ENCODE data around the gene AHDC1.
"Not testable (repeated sequence)": the region's sequence is repeated elsewhere in the genome, so short reads cannot be mapped to it uniquely, and the experiment has no call there.

AHDC1 gene, protein sequence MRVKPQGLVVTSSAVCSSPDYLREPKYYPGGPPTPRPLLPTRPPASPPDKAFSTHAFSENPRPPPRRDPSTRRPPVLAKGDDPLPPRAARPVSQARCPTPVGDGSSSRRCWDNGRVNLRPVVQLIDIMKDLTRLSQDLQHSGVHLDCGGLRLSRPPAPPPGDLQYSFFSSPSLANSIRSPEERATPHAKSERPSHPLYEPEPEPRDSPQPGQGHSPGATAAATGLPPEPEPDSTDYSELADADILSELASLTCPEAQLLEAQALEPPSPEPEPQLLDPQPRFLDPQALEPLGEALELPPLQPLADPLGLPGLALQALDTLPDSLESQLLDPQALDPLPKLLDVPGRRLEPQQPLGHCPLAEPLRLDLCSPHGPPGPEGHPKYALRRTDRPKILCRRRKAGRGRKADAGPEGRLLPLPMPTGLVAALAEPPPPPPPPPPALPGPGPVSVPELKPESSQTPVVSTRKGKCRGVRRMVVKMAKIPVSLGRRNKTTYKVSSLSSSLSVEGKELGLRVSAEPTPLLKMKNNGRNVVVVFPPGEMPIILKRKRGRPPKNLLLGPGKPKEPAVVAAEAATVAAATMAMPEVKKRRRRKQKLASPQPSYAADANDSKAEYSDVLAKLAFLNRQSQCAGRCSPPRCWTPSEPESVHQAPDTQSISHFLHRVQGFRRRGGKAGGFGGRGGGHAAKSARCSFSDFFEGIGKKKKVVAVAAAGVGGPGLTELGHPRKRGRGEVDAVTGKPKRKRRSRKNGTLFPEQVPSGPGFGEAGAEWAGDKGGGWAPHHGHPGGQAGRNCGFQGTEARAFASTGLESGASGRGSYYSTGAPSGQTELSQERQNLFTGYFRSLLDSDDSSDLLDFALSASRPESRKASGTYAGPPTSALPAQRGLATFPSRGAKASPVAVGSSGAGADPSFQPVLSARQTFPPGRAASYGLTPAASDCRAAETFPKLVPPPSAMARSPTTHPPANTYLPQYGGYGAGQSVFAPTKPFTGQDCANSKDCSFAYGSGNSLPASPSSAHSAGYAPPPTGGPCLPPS (N-terminal part only)

DNA sequence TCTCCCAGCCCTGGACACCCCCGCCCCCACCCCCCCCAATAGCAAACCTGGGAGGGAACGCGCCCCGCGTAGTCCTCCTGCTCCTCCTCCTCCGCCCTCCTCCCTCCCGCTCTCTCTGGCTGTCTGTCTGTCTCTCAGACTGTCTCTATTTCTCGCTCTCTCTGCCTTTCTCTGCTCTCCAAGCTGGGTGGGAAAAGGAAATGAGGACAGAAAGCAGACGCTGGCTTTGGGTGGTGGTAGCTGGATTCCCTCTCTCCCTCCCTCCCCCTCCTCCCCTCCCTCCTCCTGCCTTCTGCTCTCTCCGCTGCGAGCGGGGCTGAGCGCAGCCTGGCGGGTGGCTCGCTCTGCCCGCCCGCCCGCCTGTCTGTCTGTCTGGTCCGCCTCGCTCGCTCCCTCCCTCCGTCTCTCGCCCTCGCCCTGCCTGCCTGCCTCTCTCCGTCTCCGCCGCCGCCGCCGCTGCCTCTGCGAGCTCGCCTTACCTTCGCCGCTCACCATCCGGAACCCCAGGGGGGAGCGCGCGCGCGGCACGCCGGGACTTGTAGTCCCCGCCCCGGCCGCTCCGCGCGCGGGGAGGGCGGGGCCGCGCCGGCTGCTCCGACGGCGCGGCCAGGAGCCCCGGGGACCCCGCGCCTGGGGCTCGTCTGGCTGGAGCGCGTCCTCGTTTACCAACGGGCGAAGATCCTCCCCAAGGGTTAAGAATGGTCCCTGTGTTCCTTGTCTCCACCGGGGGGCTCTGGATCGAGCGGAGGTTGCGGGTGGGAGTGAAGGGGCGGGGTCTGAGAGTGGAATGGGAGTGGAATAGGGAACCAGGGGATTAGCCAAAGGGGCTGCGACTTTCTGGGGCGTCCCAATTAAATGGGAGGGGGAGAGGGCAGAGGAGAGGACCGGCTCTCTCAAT lies at the start of gene AHDC1:
TSS of gene AHDC1 (minus strand) at position 464 of the 898 bp plus-strand sequence. CDS start 52,029 bp downstream, outside the sequence.
- peak; percentile 71 for DNase-seq (ENCODE audit: low read depth)

DNA sequence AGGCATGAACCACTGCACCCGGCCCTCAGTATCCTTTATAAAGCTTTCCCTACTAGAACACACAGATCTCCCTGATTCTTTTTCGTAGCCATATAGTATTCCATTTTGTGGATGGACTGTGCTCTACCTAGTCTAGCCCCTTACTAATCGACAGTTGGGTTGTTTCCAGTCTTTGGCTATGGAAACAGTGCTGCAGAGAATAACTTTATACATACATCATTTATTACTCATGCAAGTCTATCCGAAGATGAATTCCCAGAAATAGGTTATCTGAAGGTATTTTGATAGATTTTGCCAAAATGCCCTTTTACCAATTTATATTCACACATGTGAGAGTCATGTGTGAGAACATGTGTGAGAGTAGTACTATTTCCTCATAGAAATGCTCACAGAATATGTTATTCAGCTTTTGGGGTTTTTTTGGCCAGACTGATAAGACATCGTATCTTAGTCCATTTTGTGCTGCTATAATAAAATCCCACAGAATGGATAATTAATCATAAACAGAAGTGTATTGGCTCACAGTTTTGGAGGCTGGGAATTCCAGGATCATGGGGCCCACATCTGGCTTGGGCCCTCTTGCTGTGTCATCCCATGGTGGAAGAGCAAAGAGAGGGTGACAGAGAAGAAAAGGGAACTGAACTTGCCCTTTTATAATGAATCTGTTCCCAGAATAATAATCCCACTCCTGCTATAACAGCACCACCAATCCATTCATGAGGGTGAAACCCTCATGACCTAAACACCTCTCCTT lies 48.3 kb upstream of the AHDC1 start:
- DNase-seq (ENCODE audit: low read depth) = no peak

DNA sequence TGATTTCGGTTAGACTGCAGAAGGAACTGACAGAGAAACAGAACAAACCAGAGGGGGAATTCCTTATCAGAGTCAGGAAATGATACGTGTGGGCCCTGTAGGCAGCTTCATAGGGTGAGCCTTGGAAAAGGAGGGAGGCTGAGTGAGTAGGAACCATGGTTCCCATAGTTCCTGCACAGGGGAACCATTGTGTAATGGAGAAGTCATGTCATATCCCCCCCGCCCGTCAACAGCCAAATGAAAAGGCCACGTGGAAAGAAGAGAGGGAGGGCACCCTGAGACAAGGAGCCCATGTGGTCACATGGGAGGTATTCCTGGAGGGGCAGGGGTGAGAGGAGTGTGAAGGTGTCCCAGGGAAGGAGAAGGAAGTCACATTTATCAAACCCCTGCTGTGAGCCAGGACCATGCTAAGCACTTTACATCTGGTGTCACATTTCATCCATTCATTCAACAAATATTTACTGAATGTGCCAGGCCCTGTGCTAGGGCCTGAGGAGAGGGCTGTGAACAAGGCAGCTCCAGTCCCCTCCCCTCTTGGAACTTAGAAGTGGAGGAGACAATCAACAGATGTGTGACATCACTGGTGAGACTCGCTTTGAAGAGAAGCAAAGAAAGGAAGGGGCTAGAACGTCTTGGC lies 46.7 kb upstream of the AHDC1 start:
- no peak for DNase-seq (ENCODE audit: low read depth)

DNA sequence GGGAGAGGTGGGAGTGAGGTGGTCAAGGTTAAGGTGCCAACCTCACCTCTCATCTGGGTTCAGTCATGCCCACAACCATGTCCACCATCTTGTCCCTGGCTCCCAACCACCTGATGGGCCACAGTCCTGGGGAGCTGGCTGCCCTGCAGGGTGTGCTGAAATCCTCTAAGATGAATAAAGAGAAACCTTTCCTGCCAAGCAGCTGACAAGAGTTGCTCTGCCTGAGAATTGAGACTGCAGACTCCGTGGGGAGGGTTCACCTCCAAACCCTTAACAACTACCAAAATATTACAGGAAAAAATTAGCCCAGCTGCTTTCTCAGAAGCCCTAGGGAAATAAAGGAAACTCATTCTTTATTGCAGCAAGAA lies 46.2 kb upstream of the AHDC1 start:
- DNase-seq (ENCODE audit: low read depth) = no peak

DNA sequence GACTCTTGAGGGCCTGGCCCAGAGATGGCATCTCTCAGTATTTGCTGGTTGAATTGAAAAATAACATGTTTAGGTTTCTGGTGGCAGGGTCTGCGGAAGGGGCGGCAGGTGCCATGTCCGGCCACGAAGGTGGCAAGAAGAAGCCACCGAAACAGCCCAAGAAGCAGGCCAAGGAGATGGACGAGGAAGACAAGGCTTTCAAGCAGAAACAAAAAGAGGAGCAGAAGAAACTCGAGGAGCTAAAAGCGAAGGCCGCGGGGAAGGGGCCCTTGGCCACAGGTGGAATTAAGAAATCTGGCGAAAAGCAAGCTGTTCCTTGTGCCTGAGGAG lies 45.3 kb upstream of the AHDC1 start:
- no peak for DNase-seq (ENCODE audit: low read depth)

DNA sequence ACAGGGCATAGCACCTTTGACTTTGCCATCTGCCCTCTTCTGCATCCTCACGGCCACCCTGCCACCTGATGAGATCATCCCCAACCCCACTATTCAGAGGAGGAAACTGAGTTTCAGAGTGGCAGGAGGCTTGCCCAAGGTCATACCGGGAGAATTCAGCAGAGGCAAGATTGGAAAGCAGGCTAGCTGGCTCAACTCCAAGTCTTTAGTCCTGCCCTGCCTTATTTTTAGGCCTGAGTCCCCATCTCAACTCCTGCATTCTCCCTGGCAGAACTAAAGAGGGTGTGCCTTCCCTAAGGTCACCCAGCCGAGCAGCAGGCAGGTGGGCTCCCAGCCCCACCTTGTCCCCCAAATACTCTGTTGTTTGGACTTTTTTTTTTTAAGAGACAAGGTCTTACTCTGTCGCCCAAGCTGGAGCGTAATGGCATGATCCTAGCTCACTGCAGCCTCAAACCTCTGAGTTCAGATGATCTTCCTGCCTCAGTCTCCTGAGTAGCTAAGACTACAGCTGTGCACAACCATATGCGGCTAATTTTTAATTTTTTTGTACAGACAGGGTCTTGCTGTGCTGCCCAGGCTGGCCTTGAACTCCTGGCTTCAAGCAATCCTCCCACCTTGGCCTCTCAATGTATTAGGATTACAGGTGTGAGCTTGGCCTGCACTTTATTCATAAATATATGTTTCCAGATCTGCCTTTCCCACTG lies 44.8 kb upstream of the AHDC1 start:
- DNase-seq (ENCODE audit: low read depth) = no peak

DNA sequence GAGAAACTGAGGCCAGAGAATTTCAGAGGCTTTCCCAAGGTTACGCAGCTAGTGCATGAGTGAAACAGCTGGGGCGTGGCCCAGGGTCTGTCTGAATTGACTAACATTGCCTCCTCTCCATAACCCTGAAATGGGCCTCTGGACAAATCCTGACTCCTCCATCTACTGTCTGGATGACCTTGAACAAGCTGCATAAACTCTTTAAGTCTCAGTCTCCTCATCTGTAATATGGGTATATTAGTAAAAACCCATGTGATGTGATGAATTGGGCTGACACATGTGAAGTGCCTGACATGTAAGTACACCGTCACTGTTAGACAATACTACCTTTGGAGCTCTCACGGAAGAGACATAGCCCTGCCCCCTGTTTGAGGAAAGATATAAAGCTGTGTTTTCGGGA lies 43.4 kb upstream of the AHDC1 start:
- no peak for DNase-seq (ENCODE audit: low read depth)

DNA sequence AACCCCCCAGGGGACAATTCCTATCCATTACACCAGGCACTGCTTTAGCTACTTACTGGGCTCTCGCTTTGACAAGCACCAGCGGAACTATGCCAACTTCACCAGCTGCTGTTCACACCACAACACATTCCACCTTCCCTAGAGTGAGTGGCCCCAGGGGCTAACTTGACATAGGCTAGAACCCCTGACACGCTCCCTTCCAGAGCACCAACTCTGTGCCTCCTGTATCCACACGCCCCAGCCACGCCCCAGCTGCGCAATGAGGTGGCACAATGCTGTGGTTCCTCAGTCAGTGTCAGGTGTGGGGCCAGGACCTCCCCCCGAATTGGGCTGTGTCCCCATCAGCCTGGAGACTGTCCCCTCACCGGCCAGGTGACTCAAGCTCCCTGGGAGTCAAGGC lies 42.7 kb upstream of the AHDC1 start:
- DNase-seq (ENCODE audit: low read depth) = no peak

DNA sequence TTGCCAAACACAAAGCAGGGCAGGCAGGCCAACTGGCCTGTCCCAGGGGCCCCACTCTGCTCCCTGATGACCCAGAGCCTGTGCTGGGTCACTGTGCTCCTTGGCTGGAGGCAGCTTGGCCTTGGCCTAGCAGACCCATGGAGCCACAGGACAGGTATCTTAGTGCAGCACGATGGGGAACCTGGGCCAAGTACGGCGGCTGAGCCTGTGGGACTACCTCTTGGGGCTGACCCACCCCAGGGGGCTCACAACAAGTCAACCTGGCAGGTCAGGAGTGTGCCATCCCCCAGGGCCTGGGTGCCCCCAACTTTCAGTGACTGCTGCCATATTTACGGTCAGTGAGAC lies 41.1 kb upstream of the AHDC1 start:
- no peak for DNase-seq (ENCODE audit: low read depth)

DNA sequence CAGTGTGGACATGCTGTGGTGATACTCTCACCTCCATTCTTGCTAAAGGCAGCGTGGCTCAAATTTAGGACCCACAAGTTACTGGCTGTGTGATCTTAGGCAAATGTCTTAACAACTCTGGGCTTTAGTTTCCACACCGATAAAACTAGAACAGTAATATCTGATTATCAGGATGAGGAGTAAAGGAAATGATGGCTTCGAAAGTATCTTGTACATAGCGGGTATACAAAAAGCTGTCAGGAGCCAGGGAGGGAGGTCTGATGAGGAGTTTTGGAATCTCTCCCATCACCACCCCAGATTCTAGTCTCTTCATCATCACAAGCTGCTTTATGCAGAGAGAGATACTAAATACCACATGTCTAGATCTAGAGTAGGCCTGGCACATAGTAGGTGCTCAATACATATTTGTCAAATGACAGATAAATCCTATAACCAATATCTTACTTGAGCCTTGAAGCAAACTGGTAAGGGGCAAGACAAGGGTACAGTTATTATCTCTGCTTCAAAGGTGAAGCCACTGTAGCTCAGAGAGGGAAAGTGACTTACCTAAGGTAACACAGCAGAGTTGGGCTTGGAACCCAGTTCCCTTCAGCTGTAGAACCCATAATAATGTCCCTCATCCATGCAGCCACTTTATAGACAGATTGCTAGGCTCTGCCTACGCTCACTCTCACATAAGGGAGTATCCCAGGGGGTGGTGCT lies 40.6 kb upstream of the AHDC1 start:
- DNase-seq (ENCODE audit: low read depth) = no peak

DNA sequence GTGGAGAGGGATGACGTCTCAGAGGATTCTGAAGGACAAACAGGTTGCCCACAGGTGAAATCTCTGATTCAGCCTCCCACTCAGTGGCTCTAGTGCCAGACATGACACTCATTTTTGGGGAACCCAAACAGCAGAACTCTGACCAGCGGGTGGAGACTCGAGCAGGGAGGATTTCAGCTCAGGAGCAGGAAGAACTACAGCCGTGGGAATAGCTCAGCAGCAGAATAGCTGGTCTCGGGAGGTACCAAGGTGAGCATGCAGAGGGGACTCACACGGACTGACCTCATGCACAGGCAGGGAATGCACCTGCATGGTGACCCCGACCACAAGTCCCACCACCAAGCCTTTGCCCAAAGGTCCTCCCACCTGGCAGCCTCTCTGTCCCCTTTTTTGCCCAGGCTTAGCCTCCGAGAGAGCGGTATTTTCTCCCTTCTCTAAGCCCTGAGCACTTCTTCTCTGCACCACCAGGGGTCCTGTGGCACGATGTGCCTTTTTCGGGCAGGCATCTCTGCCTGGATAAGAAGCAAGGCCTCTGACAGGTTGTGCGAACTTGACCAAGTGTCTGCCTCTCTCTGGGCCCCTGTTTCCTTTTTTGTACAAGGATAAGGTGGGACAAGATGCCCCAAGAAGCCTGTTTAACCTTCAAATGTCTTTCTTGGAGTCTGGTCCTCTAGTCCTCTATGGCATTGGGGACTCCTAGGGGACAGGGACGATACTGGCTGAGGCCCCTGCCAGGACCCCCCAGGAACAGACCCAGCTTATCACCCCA lies 39.8 kb upstream of the AHDC1 start:
- DNase-seq (ENCODE audit: low read depth) = no peak

DNA sequence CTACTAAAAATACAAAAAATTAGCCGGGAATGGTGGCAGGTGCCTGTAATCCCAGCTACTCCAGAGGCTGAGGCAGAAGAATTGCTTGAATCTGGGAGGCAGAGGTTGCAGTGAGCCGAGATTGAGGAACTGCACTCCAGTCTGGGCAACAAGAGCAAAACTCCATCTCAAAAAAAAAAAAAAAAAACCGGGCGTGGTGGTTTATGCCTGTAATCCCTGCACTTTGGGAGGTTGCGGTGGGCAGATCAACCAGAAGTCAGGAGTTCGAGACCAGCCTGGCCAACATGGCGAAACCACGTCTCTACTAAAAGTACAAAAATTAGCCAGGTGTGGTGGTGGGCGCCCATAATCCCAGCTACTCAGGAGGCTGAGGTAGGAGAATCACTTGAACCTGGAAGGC lies 36.6 kb upstream of the AHDC1 start:
- DNase-seq (ENCODE audit: low read depth) = not testable (repeated sequence)

DNA sequence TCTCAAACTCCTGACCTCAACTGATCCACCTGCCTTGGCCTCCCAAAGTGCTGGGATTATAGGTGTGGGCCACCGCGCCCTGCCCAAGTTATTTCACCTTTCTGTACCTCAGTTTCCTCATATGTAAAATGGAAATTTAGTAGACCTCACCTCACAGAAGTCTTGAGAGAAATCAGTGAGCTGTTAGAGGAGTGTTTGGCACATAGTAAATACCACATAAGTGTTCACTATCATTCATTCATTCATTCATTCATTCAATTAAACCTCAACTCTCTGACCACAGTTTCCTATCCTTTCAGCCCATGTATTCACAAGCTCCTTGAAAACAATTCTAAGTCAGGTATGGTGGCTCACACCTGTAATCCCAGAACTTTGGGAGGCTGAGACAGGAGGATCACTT lies 34.9 kb upstream of the AHDC1 start:
- DNase-seq (ENCODE audit: low read depth) = no peak

DNA sequence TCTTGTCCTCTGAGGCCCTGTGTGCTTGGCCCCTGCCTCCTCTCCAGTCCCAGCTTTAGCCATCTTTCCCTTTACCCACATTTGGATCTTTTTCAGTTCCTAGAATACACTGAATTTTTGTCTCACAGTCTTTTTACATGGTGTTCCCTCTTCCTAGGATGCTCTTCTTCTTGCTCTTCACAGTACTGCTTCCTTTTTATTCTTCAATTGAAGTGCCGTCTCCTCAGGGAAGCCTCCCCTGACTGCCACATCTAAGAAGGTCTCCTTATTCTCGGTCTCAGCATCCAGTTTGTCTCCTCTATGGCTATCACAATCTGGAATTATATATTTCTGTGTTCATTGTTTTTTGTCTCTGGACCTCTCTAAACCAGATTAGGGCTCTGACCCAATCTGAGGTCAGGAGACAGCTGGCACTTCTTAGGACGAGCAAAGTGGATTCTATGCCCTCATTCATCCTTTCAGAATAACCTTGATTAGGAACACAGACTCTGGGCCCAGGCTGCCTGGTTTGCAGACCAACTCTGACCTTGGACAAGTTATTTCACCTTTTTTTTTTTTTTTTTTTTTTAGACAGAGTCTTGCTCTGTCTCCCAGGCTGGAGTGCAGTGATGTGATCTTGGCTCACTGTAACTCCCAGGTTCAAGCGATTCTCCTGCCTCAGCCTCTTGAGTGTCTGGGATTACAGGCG lies 34.2 kb upstream of the AHDC1 start:
- DNase-seq (ENCODE audit: low read depth) = no peak

DNA sequence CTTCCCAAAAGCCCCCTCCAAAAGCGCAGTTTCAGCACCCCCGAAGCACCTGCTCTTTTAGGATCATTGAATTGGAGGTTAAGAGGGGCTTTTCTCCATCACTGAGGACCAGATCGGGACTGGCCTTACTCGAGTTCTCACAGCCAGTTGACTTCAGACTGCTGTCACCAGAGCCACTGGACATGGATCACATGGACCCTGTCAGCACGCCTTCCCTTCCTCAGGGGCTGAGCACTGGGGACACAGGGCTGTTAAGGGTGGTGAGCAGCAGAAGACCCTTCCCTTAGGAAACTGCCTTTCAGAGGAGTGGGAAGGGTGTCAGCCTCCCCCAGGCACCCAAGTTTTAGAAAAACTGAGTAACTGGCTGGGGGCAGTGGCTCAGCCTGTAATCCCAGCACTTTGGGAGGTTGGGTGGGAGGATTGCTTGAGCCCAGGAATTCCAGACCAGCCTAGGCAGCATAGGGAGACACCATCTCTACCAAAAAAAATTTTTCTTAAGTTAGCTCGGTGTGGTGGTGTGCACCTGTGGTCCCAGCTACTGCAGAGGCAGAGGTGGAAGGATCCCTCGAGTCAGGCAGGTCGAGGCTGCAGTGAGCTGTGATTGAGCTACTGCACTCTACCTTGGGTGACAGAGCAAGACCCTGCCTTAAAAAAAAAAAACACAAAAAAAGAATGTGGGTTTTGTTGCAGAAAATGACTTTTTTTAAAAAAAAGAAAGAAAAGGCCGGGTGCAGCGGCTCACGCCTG lies 31.6 kb upstream of the AHDC1 start:
- no peak for DNase-seq (ENCODE audit: low read depth)

DNA sequence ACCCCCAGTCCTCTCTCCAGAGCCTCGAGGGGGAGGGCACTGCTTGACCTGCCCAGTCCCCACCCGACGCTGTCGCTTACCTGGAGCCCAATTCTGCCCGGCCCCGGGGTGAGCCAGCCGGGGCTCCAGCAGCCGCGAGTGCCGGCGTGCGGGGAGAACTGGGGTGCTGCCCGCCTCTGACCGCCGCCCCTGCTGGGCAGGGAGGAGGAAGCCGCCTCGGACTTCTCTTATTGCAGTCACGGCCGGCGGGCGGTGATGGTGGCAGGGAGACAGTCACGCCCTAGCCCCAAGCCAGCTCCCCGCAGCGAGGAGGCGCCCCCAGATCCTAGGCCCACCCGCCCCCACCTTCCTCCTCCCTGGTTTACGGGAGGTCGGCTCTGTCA lies 31.0 kb upstream of the AHDC1 start, which contains the start of gene FGR:
TSS of gene FGR (minus strand) at position 201 of the 383 bp plus-strand sequence. CDS start 11,269 bp downstream, outside the sequence.
- DNase-seq (ENCODE audit: low read depth) = no peak
